GM18951 (cell line): ENCODE measurements around the gene A2M.
"Not testable (repeated sequence)": the region's sequence is repeated elsewhere in the genome, so short reads cannot be mapped to it uniquely, and the experiment has no call there.

ENCODE experiments used
- POLR2A ChIP-seq: IDR thresholded peaks from 4 replicates; pipeline ENCODE4 v1.6.1; 2011; ENCODE audit warnings: mild to moderate bottlenecking; ENCODE audit not compliant: insufficient read length, insufficient read depth; ENCODE audit errors: extremely low read depth
- in situ Hi-C: fragments of 300-500 bp; cut with MboI; formaldehyde crosslinking; loops from one replicate; pipeline ENCODE4 v1.12.0; 2022; ENCODE audit warnings: low sequenced_read_pairs, mixed read lengths, inconsistent platforms; ENCODE audit not compliant: unreplicated experiment

Gene A2M

DNA sequence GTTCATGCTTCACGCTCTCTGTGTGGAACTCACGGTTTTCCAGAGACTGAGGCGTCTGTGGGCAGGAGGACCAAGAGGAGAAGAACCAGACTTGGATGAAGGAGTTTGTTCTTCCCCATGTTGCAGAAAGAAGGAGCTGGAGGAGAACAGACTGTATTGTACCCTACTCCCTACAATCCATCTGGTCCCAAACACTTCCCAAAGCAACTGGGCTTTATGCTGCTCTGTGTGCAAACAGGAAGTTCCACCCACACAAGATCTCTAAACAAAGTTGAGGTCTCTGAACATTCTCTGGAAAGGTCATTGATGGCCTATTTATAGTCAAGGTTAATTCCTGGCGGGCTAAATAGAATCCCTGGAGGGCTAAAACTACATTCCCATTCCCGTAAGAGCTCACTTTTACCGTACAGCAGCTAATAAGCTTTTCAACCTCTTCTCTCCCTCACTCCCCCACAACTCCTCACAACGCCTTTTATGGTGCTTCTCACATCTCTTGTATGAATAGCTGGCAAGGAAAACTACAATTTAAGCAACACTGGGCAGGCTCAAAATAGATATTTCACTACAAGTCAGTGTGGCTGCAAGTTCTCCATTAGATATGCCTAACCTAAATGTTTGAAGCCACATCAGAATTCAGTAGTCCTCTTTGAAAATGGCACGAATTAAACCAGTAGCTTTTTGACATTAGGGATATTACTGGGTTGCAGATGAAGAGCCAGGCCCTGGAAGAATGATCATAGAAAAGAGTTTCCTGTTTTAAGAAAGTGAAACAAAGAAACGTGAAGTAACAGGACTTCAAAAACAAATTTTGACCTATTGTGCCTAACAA, at the start of gene A2M:
TSS of gene A2M (minus strand) at position 189 of the 829 bp plus-strand sequence. CDS start at position 119, 70 bp downstream.
- no peak for TF ChIP-seq POLR2A
- in situ Hi-C loops: no loop called here

DNA sequence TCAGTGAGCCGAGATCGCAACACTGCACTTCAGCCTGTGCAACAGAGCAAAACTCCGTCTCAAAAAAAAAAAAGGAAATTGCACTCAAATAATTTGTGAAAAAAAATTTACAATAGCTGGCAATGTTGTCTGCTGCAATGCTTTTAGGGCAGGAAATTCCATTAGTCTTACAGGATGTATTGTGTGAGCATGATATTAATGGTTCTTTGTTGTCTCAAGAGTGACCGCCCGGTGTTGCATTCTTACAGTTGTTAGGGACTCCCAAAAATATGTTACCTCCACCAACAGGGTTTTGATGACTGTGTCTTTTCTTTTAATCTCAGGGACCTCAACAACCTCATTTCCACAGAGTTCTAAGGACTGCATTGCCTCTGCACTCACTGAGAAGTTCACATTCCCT, 47.7 kb upstream of the A2M start:
- in situ Hi-C loops: no loop called here
- TF ChIP-seq POLR2A: no peak

DNA sequence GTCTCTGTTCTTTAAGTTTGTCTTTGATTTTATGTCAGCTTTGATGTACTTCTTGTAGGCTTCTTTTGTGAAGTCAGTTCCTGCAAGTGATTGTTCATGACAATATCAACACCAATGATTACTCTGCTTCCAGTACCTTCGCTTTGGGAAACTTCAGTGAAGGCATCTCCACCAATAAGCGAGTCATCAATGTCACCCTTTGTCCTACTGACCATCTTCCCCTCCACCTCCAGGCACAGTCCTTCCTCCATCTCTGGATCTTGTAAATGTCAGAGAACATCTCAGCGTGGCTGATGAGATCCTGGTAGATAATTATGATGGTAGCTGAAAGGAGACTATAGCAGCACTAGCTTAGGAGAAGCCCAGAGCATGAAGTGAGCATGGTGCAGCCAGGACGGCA, 40.4 kb upstream of the A2M start:
- no peak for TF ChIP-seq POLR2A
- in situ Hi-C loops: no loop called here

DNA sequence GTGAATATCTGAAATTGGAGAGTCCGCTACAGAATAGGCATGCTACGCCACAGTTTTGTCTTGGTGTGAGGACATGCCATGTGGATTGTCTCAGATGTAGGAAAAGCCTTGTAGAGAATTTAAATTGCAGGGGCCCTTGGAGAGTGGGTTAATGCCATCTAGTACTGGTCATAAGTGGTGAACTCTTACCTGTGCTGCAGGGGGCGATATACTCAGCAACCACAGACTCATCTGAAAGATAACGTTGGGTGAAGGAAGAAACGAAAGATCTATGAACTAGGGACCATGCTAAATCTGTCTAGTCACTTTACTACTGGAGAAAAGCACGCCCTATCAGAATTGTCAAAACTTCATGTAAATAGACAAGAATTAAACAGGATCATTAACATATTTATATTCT, 33.7 kb upstream of the A2M start:
- TF ChIP-seq POLR2A: no peak
- in situ Hi-C loops: no loop called here

DNA sequence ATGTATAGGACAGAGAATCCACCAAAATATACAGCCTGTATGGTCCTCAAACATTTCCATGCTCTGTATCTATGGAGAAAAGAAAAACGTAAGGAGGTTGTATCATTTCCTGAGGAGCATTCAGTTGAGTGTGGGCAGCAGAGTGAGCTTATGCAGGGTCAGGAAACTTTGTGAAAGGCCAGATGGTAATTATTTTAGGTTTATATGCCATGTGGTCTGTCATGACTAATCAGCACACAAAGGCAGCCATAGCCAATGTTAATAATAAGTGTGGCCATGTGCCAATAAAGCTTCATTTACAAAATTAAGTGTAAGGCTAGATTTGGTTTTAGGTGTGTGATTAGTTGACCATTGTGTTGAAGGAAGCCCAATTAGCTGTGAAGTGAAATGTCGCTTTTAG, 33.2 kb upstream of the A2M start:
- in situ Hi-C loops: no loop called here
- TF ChIP-seq POLR2A: no peak

DNA sequence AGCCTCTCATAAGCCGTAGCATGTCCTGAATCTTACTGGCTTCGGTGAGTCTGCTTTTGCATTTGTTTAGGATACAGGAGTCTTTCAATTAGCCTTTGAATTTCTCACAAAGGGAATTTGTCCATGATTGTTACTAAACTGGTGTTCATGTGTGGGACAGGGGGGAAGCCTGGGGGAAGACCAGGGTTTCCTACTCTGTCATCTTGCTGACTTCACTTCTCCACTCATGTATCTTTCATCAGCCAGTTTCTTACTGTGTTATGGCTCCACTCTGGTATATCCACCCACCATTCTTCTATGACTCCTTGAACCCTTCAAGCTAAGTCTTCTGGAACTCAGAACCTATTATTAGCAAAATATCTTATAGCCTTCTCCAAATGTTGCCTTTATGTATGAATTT, 31.7 kb upstream of the A2M start:
- in situ Hi-C loops: no loop called here
- TF ChIP-seq POLR2A: no peak

DNA sequence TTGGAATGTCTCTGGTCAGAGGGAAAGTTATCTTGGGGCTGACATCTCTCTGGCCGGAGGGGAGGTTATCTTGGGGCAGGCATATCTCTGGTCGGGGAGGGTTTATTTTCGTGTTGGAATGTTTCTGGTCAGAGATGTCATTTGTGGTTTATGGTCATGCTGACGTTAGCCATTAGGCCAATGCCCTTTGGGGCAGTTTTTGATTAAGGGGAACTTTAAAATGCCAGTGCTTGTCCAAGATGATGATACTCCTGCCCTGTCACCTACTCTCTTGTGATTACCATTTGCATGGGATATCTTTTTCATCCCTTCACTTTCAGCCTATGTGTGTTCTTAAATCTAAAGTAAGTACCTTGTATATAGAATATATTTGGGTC, 29.0 kb upstream of the A2M start:
- TF ChIP-seq POLR2A: no peak
- in situ Hi-C loops: no loop called here

DNA sequence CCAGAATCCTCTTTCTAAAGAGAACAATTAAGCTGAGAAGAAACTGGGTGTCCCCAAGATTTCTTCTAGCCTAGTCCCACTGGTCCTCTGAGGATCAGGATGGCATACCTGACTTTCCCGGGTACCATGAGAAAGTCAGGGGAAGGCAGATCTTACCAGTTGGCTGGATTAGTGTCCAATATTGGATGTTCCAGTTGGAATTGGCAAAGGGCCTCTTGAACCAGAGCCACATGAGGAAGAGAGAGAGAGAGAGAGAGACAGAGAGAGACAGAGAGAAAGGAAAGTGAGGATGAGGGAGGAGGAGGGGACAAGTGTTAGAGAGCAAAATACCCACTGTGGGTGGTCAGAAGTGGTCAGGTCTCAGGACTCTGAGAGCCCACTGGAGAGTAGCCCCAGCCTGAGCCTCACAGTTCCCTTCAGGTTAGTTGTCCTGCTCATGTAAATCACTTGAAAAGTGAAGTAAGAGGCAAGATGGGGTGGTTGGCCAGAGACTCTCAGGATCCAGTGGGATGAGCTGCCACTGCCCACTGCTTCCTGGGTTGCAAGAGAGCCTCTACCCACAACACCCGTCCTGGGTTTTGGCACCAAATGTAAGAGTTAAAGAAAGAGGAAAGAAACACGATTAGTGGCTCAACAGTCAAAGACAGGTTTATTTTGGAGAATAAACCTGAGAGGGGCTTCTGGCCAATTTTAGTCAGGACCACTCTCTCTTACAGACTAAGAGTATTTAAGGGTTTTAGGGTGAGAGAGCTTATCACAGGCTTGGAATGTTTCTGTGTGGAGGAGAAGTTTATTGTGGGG, 28.4 kb upstream of the A2M start:
- no peak for TF ChIP-seq POLR2A
- in situ Hi-C loops: no loop called here

DNA sequence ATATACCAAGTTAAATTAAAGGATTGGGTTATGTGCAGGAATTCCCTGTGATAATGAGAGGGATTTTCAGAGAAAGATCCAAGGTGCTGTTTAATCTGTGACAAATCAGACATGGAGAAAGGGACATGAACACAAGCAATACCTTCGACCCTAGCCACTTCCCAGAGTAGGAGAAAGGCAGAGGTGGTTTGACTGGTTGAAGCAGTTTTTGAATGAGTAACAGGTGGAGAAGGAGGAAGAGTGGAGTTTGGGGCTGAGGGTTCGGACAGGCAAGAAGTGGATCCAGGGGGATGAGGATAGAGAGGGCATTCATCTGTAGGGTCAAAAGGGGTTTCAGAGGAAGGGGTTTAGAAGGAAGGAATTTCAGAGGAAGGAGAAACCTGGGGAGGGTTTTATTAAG, 27.4 kb upstream of the A2M start:
- TF ChIP-seq POLR2A: no peak
- in situ Hi-C loops: no loop called here

DNA sequence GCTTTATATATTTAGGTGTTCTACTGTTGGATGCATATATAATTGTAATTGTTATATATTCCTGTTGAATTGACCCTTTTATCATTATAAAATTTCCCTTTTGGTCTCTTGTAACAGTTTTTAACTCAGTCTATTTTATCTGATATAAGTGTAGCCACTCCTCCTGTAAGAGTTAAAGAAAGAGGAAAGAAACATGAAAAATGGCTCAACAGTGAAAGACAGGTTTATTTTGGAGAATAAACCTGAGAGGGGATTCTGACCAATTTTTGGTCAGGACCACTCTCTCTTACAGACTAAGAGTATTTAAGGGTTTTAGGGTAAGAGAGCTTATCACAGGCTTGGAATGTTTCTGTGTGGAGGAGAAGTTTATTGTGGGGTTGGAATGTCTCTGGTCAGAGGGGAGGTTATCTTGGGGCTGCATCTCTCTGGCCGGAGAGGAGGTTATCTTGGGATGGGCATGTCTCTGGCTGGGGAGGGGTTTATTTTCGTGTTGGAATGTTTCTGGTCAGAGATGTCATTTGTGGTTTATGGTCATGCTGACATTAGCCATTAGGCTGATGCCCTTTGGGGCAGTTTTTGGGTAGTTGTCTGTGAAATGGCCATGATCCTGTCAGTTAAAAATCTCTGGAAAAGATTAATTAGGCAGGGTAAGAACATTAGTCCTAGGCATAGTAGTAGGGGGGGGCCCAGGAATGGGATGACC, 24.0 kb upstream of the A2M start:
- in situ Hi-C loops: not testable (repeated sequence)

DNA sequence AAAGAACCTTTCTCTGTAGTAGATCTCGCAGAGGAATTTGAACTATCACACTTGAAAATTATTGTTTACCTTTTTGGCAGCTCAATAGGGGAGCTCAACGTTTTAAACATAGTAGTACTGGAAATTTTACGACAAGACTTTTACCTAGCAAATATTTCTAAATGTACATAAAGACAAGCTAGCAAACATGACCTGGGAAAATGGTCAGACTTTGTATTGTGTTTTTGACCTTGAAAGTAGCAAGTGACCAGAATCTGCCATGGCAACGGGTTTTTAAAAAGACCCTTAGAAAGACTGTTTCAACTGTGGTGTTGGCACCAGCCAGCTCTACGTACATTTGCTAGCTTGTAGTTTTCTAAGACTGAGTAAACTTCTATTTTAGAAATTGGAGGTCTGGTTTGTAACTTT, 20.2 kb upstream of the A2M start:
- no peak for TF ChIP-seq POLR2A
- in situ Hi-C loops: no loop called here

DNA sequence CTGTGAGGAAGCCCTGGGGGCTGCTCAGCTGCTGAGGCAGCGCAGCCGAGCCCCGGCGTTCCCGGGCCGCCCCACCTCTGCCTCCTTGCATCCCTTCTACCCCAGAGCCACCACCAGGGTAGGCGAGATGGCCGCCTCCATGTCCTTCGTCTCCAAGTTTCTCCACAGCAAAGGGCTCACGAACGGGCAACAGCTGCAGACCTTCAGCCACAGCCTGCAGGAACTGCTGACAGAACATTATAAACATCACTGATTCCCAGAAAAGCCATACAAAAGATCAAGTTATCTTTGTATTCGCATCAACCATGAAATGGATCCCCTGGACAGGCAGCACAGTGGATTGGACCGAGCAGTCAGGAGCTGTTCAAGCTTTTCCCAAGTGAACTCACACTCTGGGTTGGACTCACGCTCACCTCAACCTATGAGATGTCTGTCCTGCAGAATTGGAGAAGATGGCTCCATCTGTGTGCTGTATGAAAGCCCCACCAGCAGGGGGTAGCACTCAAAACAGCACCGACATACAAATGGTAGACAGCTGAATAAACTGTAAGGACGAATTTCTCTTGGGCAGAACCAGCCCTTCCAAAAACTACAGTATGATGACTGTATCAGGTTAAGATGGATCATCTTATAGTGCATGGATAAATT, 19.4 kb upstream of the A2M start:
- in situ Hi-C loops: no loop called here
- TF ChIP-seq POLR2A: no peak
